GM23338 (cell line): ENCODE measurements around the gene KCTD17. TPM values are rescaled to one million over a fixed set of nuclear protein-coding genes. Genes with fewer than 3 reads are reported as not detected.

Experiments used
- ATAC-seq: fragments of 200-7000 bp; cut with Tn5 transposase; 3 replicates; pipeline ENCODE4 v1.9.1; 2020
- DNase-seq: peaks from one replicate; pipeline ENCODE4 v3.0.0-alpha.2; 2015; ENCODE audit warnings: low spot score
- H2AFZ ChIP-seq: fragments of 200-600 bp; sonication (generic); 2 replicates; pipeline ENCODE4 v1.8.0; 2016; ENCODE audit warnings: antibody characterized with exemption, mild to moderate bottlenecking, moderate library complexity
- H3F3A ChIP-seq: fragments of 200-600 bp; sonication (generic); replicated peaks from 2 replicates; pipeline ENCODE4 v1.8.0; 2017; ENCODE audit warnings: antibody characterized with exemption, mixed run types, low read depth
- H3K27ac ChIP-seq: fragments of 200-600 bp; sonication (generic); 2 replicates; pipeline ENCODE4 v1.6.1; 2016; ENCODE audit warnings: low read depth
- H3K27me3 ChIP-seq: fragments of 200-600 bp; sonication (generic); 2 replicates; pipeline ENCODE4 v1.8.0; 2016; ENCODE audit warnings: mild to moderate bottlenecking, mixed run types, moderate library complexity; ENCODE audit not compliant: insufficient read depth
- H3K36me3 ChIP-seq: fragments of 200-600 bp; sonication (generic); 2 replicates; pipeline ENCODE4 v1.8.0; 2016; ENCODE audit warnings: mild to moderate bottlenecking; ENCODE audit not compliant: insufficient read depth
- H3K4me1 ChIP-seq: fragments of 200-600 bp; sonication (generic); 2 replicates; pipeline ENCODE4 v1.8.0; 2016; ENCODE audit warnings: mild to moderate bottlenecking, moderate library complexity; ENCODE audit not compliant: insufficient read depth
- H3K4me2 ChIP-seq: fragments of 200-600 bp; sonication (generic); 2 replicates; pipeline ENCODE4 v1.7.1; 2017; ENCODE audit warnings: mixed run types
- H3K4me3 ChIP-seq: fragments of 200-600 bp; sonication (generic); 2 replicates; pipeline ENCODE4 v1.6.1; 2016; ENCODE audit warnings: mixed run types
- H3K79me2 ChIP-seq: fragments of 200-600 bp; sonication (generic); replicated peaks from 2 replicates; pipeline ENCODE4 v1.8.0; 2017; ENCODE audit warnings: mild to moderate bottlenecking; ENCODE audit not compliant: insufficient read depth
- H3K9me2 ChIP-seq: fragments of 200-600 bp; sonication (generic); 2 replicates; pipeline ENCODE4 v1.8.0; 2017; ENCODE audit not compliant: insufficient read depth
- H4K20me1 ChIP-seq: fragments of 200-600 bp; sonication (generic); replicated peaks from 2 replicates; pipeline ENCODE4 v1.8.0; 2017; ENCODE audit warnings: mild to moderate bottlenecking; ENCODE audit not compliant: insufficient read depth
- H3K27ac Mint-ChIP-seq: 2 replicates; pipeline ENCODE4 v1.8.0; 2020; ENCODE audit warnings: inconsistent platforms, mild to moderate bottlenecking, moderate library complexity, mixed read lengths
- H3K27me3 Mint-ChIP-seq: 3 replicates; pipeline ENCODE4 v1.8.0; 2022; ENCODE audit warnings: low read depth, mild to moderate bottlenecking, moderate library complexity, mixed read lengths, inconsistent platforms; ENCODE audit not compliant: insufficient read depth, poor library complexity
- H3K36me3 Mint-ChIP-seq: 3 replicates; pipeline ENCODE4 v1.8.0; 2021; ENCODE audit warnings: low read depth, mild to moderate bottlenecking, inconsistent platforms, moderate library complexity, mixed read lengths
- H3K4me1 Mint-ChIP-seq: 3 replicates; pipeline ENCODE4 v1.8.0; 2020; ENCODE audit warnings: mild to moderate bottlenecking, inconsistent platforms, mixed read lengths
- H3K4me3 Mint-ChIP-seq: 3 replicates; pipeline ENCODE4 v1.8.0; 2021; ENCODE audit warnings: moderate library complexity, mild to moderate bottlenecking, inconsistent platforms, mixed read lengths
- H3K9me3 Mint-ChIP-seq: 3 replicates; pipeline ENCODE4 v1.8.0; 2020; ENCODE audit warnings: moderate library complexity, mild to moderate bottlenecking, inconsistent platforms, mixed read lengths
- EZH2 ChIP-seq: fragments of 200-600 bp; sonication (generic); IDR thresholded peaks from one replicate; pipeline ENCODE4 v1.8.0; 2017; ENCODE audit warnings: antibody characterized with exemption, mild to moderate bottlenecking, low read depth; ENCODE audit not compliant: unreplicated experiment
- JUNB ChIP-seq: IDR thresholded peaks from one replicate; pipeline ENCODE4 v1.6.1; 2016; ENCODE audit warnings: antibody characterized with exemption; ENCODE audit not compliant: unreplicated experiment
- NANOG ChIP-seq: IDR thresholded peaks from 2 replicates; pipeline ENCODE4 v1.6.1; 2016; ENCODE audit warnings: antibody characterized with exemption, borderline replicate concordance
- POLR2AphosphoS5 ChIP-seq: IDR thresholded peaks from 2 replicates; pipeline ENCODE4 v1.6.1; 2016; ENCODE audit warnings: antibody characterized with exemption, low read depth
- REST ChIP-seq: IDR thresholded peaks from one replicate; pipeline ENCODE4 v1.6.1; 2018; ENCODE audit warnings: antibody characterized with exemption; ENCODE audit not compliant: unreplicated experiment
- ZNF114 ChIP-seq: fragments of 250-450 bp; sonication (Bioruptor Pico); IDR thresholded peaks from 2 replicates; pipeline ENCODE4 v1.5.0; 2020; ENCODE audit warnings: mild to moderate bottlenecking, moderate library complexity
- ZNF331 ChIP-seq: fragments of 250-450 bp; sonication (Bioruptor Pico); IDR thresholded peaks from 2 replicates; pipeline ENCODE4 v1.5.0; 2020; ENCODE audit warnings: low read depth, mild to moderate bottlenecking, moderate library complexity
- ZNF462 ChIP-seq: fragments of 250-450 bp; sonication (Bioruptor Pico); IDR thresholded peaks from 2 replicates; pipeline ENCODE4 v1.5.0; 2020; ENCODE audit warnings: mild to moderate bottlenecking, moderate library complexity
- polyA plus RNA-seq: library from polyadenylated mRNA; unstranded; fragments of >200 nt; fragmentation: Nextera tagmentation; extraction: Ambion mirVana; gene quantifications from 2 replicates; pipeline ENCODE4 v1.2.1, GENCODE V29; 2016
- total RNA-seq: library from RNA; depleted of rRNA; stranded (reverse); fragments of >200 nt; shearing (Covaris generic); gene quantifications from 2 replicates; pipeline ENCODE4 v1.2.3, GENCODE V29; 2014
- TF ChIP-seq, protein P1 (sequence below): IDR thresholded peaks from 2 replicates; pipeline ENCODE4 v1.6.1; 2016; ENCODE audit warnings: antibody characterized with exemption
- TF ChIP-seq, protein P2 (sequence below), 2 experiments: fragments of 200-600 bp in 1 of 2; sonication (generic) in 1 of 2; conservative IDR thresholded peaks; 2 replicates each; pipeline versions ENCODE4 v1.5.1 to v1.6.1; 2016 to 2017; ENCODE audit warnings: antibody characterized with exemption in 2 of 2, low read depth in 2 of 2, mild to moderate bottlenecking in 2 of 2, moderate library complexity in 1 of 2

The KCTD17 gene
- total and polyA plus RNA-seq, 2 experiments from 2014 or later = 25.1 to 35.0 TPM

- no peak for TF ChIP-seq ZNF462 (CRISPR knock-in tag)
- TF ChIP-seq, protein P1, sequence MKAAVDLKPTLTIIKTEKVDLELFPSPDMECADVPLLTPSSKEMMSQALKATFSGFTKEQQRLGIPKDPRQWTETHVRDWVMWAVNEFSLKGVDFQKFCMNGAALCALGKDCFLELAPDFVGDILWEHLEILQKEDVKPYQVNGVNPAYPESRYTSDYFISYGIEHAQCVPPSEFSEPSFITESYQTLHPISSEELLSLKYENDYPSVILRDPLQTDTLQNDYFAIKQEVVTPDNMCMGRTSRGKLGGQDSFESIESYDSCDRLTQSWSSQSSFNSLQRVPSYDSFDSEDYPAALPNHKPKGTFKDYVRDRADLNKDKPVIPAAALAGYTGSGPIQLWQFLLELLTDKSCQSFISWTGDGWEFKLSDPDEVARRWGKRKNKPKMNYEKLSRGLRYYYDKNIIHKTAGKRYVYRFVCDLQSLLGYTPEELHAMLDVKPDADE = no peak
- no peak for TF ChIP-seq JUNB
- TF ChIP-seq ZNF114 (CRISPR knock-in tag) = no peak
- no peak for TF ChIP-seq EZH2
- no peak for TF ChIP-seq NANOG
- no peak for TF ChIP-seq ZNF331 (CRISPR knock-in tag)
These were observed 10.3 kb downstream of the KCTD17 start (continued) for GRCh38 chr22:37061611-37062375.

- no peak overlapping the region for H3K4me3 Mint-ChIP-seq
- 0 out of 2 replicates have a peak, but pooled peaks cover 4% of the 10 kb centered on the region for H4K20me1 ChIP-seq
- no peak overlapping the region for H3K27ac ChIP-seq
- no peaks in the 10 kb centered on the region for H3F3A ChIP-seq
- no peaks in the 10 kb centered on the region for H3K9me2 ChIP-seq
- no peaks in the 10 kb centered on the region; the same call in 1 of the 2 replicates for H3K36me3 ChIP-seq
- no peaks in the 10 kb centered on the region for H3K79me2 ChIP-seq
- peak; percentile 16 for ATAC-seq
- no peak for DNase-seq
- H3K4me2 ChIP-seq = peak overlapping the region; percentile 62; the same call in 1 of the 2 replicates
- H3K9me3 Mint-ChIP-seq = no peaks in the 10 kb centered on the region
- H2AFZ ChIP-seq = no peak overlapping the region
- no peak overlapping the region for H3K4me3 ChIP-seq
- H3K36me3 Mint-ChIP-seq = peaks cover 7% of the 10 kb centered on the region
- H3K4me1 ChIP-seq = peaks cover 17% of the 10 kb centered on the region; the same call in 1 of the 2 replicates
- H3K27ac Mint-ChIP-seq = no peak overlapping the region
- H3K27me3 ChIP-seq = peaks cover 9% of the 10 kb centered on the region
- peaks cover 31% of the 10 kb centered on the region for H3K4me1 Mint-ChIP-seq
- peaks cover 15% of the 10 kb centered on the region for H3K27me3 Mint-ChIP-seq
- TF ChIP-seq POLR2AphosphoS5 (no peak), REST (no peak), ZNF114 (CRISPR knock-in tag) (no peak), NANOG (no peak)
- TF ChIP-seq, protein P2, sequence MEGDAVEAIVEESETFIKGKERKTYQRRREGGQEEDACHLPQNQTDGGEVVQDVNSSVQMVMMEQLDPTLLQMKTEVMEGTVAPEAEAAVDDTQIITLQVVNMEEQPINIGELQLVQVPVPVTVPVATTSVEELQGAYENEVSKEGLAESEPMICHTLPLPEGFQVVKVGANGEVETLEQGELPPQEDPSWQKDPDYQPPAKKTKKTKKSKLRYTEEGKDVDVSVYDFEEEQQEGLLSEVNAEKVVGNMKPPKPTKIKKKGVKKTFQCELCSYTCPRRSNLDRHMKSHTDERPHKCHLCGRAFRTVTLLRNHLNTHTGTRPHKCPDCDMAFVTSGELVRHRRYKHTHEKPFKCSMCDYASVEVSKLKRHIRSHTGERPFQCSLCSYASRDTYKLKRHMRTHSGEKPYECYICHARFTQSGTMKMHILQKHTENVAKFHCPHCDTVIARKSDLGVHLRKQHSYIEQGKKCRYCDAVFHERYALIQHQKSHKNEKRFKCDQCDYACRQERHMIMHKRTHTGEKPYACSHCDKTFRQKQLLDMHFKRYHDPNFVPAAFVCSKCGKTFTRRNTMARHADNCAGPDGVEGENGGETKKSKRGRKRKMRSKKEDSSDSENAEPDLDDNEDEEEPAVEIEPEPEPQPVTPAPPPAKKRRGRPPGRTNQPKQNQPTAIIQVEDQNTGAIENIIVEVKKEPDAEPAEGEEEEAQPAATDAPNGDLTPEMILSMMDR (conservative IDR thresholded peaks at IDR 0.05; ENCODE audit: low read depth in 2 of 2) = no peak
- TF ChIP-seq, protein P1 = no peak
These were observed 10.8 kb downstream of the KCTD17 start for GRCh38 chr22:37062376-37062675.
